Hematopoietic multipotent progenitor cell (in vitro differentiated cells): ENCODE measurements around the gene CNTN4. TPM values are rescaled to one million over a fixed set of nuclear protein-coding genes. Genes with fewer than 3 reads are reported as not detected.

Experiments
- DNase-seq, 3 donors: peaks; one replicate each; pipeline ENCODE4 v3.0.0-alpha.2; 2011 to 2015; ENCODE audit warnings: low read depth in 2 of 3, low spot score in 2 of 3
- total RNA-seq: library from RNA; depleted of rRNA; stranded (reverse); fragments of >200 nt; gene quantifications from one replicate; pipeline ENCODE4 v1.2.3, GENCODE V29; 2012

The CNTN4 gene
- total RNA-seq, 1 donor = 0.27 TPM

DNA sequence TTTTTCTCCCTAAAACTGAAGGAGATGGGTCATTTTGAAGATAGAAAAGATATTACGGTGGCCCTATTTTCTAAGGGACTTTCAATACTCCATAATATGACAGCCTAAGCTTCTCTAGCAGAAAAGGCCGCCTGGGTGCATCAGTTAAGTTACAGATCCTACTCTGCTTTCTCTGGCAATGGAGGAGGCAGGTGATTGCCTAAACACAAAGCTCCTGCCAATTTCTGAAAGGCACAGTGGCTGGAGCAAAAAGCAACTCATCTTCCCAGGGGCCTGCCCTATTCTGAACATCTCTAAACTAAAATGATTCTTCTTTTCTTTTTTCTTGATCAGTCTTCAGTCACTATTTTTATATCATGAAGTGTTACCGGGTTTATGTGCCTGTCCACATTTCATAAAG is 276.7 kb downstream of the CNTN4 start:
- DNase-seq = no peak

DNA sequence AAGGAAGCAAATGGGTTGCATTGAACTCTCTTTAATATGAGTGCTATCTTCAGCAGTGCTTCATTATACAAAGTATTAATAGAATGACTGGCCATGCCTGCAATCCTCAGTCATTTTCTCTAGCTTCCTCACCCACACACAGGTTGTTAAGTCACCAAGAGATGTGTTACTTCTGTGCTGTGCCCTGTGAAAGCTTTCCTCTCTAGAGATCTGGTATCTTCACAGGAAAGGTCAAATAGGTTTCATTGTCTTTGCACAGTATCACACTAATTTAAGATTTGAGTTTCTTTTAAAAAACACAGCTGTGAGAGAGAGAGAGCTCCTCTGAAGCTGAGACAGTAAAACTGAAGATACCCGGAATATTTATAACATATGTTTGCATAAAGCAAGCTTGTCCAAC is 278.6 kb downstream of the CNTN4 start:
- no peak for DNase-seq

DNA sequence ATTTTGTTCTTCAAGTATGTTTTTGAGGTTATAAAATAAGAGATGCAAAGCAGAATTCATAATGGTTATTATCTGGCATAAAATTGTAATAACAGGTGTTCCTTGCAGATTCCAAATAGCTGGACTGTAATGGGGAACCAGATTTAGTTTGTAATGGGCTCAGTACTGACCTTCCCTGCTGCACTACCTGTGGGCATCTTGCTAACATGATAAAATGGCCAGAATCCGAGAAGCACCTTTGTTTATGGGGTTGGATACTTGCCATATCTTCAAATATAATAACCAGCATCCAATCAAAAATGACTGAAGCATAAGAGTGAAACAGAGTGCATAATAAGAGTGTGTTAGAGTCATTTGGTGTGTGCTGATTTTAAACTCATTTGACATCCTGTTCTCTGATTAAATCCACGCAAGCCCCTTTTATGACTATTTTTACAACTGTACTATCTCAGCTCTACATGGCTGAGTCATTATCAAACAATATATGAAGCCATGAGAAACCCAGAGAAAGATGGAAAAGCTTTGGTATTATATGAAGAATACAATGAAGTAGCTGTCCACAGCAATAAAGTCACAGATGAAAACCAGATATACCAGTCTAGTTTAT is 292.4 kb downstream of the CNTN4 start:
- DNase-seq = no peak

DNA sequence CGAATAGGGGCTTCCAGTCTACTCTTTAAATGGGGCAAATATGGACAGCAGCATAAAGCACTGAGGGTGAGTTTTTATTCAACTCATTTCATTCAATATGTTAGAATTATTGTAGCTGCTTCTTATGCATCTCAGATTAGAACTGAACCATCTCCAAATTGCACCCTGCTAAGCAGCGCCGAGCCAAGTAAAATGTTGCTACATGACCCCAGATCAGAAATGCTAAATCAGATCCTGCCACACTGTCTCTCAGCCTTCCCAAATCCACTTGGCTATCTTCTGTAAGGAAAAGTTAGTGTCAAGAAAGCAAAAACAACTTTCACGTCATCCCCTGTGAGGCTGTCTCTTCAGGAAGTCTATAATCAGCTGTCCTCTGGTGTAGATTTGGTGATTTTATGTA is 293.2 kb downstream of the CNTN4 start:
- DNase-seq = no peak

DNA sequence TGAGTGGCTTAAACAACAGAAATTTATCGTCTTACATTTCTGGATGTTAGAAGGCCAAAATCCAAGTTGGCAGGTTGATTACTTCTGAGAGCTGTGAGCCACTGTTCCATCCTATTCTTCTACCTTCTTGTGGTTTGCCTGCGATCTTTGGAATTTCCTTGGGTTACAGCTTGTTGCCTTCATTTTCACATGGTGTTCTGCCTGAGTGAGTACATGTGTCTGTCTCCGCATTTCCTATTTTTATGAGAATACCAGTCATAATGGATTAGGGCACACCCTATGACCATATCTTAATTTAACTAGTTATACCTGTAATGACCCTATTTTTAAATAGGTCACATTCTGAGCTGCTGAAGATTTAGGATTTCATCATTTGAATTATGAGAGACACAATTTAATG is 294.3 kb downstream of the CNTN4 start:
- no peak for DNase-seq

- DNase-seq = no peak
Observed at GRCh38 chr3:2415083-2415482, 316.4 kb downstream of the CNTN4 start.

GRCh38 chr3:2420919-2421318 is 322.3 kb downstream of the CNTN4 start:
- DNase-seq = no peak

GRCh38 chr3:2423143-2423542 is 324.5 kb downstream of the CNTN4 start:
- no peak for DNase-seq

DNA sequence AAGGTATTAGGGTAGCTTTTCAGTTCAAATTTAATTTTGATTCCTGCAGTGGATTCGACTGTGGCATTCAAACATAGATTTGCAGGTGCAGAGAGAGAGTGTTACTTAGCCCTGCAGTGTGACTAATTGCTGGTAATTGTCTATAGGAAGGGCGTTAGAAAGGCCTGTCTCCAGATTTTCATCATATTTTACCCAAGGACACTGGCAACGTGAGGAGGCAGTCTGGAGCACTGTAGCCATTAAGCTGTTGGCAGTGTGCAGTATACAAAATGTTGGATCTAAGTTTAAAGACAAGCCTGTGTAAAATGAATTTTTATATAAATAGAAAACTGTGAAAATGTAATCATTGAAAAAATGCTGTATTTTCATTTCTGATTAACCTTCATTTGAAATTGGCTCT is 342.9 kb downstream of the CNTN4 start:
- DNase-seq = no peak

DNA sequence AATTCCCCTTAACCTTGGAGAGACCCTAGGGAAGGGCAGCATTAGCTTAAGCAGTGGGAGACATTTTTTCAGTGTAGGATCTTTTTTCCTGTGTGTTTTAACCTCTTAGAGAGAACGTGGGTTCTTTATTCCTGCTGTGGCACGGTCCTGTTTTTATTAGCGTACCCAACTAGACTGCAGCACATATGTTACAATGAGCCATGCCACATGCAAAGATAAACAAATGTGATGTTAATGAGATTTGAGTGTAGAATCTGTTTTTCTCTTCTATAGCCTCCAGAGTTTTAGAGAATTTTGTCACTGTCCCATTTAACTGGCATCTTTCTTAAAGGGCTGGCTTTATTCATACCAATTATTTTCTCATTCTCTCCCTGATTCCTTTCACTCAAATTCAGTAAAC is 347.5 kb downstream of the CNTN4 start:
- DNase-seq = no peak

GRCh38 chr3:2452249-2452648 is 353.6 kb downstream of the CNTN4 start:
- DNase-seq = no peak

- no peak for DNase-seq
Observed at GRCh38 chr3:2454865-2455264, 356.2 kb downstream of the CNTN4 start.

DNA sequence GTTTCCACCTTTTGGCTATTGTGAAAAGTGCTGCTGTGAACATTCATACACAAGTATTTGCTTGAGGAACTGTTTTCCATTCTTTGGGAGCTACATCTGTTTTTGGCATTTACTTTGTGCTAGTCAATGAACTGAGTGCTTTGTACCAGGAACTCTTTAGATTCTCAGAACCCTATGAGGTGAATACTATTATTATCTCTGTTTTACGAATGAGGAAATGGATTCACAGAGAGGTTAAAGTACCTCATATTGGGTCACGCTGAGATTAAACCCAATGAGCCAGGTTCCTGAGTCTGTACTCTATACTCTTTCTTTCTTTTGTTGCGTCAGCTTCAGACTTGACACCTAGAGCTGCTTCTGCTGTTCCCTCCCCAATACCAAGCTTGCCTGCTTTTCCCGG is 358.1 kb downstream of the CNTN4 start:
- DNase-seq = no peak

DNA sequence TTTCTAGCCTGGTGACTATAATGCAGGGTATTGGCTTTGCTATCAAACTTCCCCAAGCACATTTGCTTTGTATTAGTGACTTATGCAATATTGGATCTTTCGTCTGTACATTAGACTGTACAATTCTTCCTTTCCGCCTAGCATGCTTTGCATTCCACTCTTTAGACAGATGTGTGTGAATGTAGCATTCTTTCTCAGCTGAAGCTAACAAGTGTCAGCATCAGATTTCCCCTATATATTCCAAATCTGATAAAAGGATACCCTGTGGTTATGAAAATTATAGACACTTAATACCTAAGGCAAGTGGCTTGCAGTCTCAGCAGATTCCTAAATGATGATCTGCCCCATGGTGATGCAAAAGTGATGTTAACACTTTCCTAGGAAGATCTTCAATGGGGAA is 360.1 kb downstream of the CNTN4 start:
- no peak for DNase-seq

DNA sequence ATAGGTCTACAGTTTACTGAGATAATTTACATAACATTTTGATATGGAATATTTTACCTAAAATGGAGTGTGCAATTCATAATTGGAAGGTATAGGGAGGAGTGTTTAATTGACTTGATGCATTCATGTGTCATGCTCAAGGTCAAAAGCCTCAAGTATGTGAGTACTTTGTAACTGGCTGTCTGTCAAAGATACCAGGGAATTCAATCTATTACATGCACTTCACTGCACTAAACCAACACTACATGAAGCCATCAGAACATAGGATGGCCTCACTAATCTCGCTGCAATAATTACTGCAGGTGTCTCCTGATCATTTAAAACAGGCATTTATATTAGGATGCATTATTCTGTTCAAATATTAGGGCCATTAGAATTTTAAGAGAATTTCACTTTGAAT is 367.2 kb downstream of the CNTN4 start:
- DNase-seq = no peak

- DNase-seq = no peak
Observed at GRCh38 chr3:2468816-2469215, 370.1 kb downstream of the CNTN4 start.

- DNase-seq = no peak
Observed at GRCh38 chr3:2476996-2477395, 378.3 kb downstream of the CNTN4 start.

DNA sequence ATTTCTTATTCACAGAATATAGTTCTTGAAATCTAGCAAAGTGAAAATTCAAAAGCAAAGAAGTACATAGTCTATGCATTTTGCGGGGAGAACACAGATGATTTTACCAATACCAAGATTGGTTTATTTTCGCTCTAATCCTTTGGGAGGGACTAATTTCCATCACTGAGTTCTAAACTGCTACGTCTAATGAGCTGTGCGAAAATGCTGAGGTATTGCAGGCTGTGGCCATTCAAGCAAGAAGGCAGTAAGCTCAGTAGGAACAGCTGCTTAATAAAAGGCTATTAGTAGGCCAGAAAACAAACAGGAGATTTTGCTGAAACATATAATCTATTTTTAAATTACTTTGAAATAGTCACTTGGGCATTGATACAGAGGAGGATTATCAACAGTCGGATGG is 379.0 kb downstream of the CNTN4 start:
- DNase-seq = no peak

- no peak for DNase-seq
Observed at GRCh38 chr3:2484162-2485026, 385.7 kb downstream of the CNTN4 start.

- no peak for DNase-seq
Observed at GRCh38 chr3:2485027-2485375, 386.3 kb downstream of the CNTN4 start.

GRCh38 chr3:2495746-2496145 is 397.1 kb downstream of the CNTN4 start:
- DNase-seq = no peak

- DNase-seq = no peak
Observed at GRCh38 chr3:2504912-2505311, 406.2 kb downstream of the CNTN4 start.

DNA sequence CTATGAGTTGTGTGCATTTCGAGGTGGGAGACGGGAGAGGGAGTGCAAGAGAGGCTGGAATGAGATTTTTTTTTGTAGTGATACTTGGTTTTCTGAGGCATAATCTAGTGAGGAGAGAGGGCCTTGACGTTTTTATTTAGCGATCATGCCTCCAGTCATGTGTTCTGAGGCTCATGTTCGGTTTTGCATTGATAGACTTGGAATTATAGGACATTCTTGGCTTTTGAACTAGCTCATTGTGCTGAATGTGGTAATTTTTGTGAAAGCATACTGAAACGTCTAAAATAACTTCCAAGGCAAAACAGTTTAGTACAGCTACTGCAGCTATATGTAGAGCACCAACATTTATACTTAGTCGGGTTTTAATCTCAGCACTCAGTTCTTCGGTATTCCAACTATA is 408.1 kb downstream of the CNTN4 start:
- DNase-seq = no peak
